SU-DHL-6 (cell line): ENCODE measurements around the gene UTS2B.

Experiments used
- EZH2phosphoT487 ChIP-seq: fragments of 200-600 bp; sonication (generic), shearing (Covaris generic); conservative IDR thresholded peaks from 2 replicates; pipeline ENCODE4 v1.6.1; 2018; ENCODE audit warnings: mild to moderate bottlenecking, antibody characterized with exemption, low read length, moderate library complexity, mixed read lengths
- TF ChIP-seq, protein P1 (sequence below): fragments of 200-600 bp; sonication (generic); IDR thresholded peaks from one replicate; pipeline ENCODE4 v1.5.1; 2017; ENCODE audit warnings: antibody characterized with exemption, mild to moderate bottlenecking, low read length, moderate library complexity; ENCODE audit not compliant: insufficient read depth, poor library complexity, severe bottlenecking

DNA sequence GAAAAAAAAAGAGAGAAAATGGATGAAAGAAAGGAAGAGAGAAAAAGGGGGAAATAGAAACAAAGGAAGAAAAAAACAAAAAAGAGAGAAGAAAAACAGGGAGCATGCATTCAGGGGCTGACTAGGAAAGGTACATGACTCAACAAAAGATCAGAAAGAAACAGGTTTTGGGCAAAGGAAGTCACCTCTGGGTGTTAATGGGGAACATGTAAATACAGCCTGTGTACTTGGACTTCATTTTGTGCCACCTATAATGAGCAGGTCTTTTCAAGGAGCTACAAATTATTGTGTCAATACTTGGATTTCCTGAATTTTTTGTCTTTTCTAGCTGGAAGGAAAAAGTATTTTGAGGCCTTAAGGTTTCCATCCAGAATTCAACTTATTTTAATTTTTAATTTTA lies 54.6 kb downstream of the UTS2B start:
- TF ChIP-seq, protein P1, sequence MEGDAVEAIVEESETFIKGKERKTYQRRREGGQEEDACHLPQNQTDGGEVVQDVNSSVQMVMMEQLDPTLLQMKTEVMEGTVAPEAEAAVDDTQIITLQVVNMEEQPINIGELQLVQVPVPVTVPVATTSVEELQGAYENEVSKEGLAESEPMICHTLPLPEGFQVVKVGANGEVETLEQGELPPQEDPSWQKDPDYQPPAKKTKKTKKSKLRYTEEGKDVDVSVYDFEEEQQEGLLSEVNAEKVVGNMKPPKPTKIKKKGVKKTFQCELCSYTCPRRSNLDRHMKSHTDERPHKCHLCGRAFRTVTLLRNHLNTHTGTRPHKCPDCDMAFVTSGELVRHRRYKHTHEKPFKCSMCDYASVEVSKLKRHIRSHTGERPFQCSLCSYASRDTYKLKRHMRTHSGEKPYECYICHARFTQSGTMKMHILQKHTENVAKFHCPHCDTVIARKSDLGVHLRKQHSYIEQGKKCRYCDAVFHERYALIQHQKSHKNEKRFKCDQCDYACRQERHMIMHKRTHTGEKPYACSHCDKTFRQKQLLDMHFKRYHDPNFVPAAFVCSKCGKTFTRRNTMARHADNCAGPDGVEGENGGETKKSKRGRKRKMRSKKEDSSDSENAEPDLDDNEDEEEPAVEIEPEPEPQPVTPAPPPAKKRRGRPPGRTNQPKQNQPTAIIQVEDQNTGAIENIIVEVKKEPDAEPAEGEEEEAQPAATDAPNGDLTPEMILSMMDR = no peak
- no peak for TF ChIP-seq EZH2phosphoT487
